ENCODE results near the gene IGIP.

GRCh38 chr5:140148508-140148907, 22.8 kb downstream of the IGIP start:
- TF ChIP-seq POLR2A (IDR thresholded peaks at IDR 0.05; ENCODE audit: low read depth, low read length) (no peak), POLR2AphosphoS5 (IDR thresholded peaks at IDR 0.05; ENCODE audit: low read depth, low read length) (no peak)

Measured in GM12892 (cell line).